SK-N-SH treated with all-trans-retinoic acid at 6 μM for 48 hours (cell line): ENCODE data around the gene NKX1-2.

Experiments used
- BACH2 ChIP-seq: fragments of 250-450 bp; sonication (Bioruptor Pico); IDR thresholded peaks from 2 replicates; pipeline ENCODE4 v1.9.0; 2021; ENCODE audit warnings: mild to moderate bottlenecking, borderline replicate concordance
- CREB5 ChIP-seq: fragments of 250-450 bp; sonication (Bioruptor Pico); IDR thresholded peaks from 2 replicates; pipeline ENCODE4 v1.5.1; 2020; ENCODE audit warnings: low read depth, mild to moderate bottlenecking, moderate library complexity
- PATZ1 ChIP-seq: fragments of 250-450 bp; sonication (Bioruptor Pico); IDR thresholded peaks from 2 replicates; pipeline ENCODE4 v1.8.0; 2020; ENCODE audit warnings: mild to moderate bottlenecking, moderate library complexity, borderline replicate concordance
- ZNF8 ChIP-seq: fragments of 450-650 bp; formaldehyde crosslinking; IDR thresholded peaks from 2 replicates; pipeline ENCODE4 v1.5.0; 2020; ENCODE audit warnings: mild to moderate bottlenecking, moderate library complexity

- TF ChIP-seq BACH2 (CRISPR knock-in tag) = no peak
- no peak for TF ChIP-seq CREB5 (CRISPR knock-in tag)
- no peak for TF ChIP-seq ZNF8
- no peak for TF ChIP-seq PATZ1 (CRISPR knock-in tag)
Measured at GRCh38 chr10:124416733-124417132, 33.1 kb downstream of the NKX1-2 start.
